ENCODE measurements around the gene BMPR1B.
A peak's percentile ranks its signal among the peaks of the same experiment; 100 is the strongest.

BMPR1B gene

GRCh38 chr4:95193391-95194224, 435.9 kb downstream of the BMPR1B start:
- DNase-seq, result peak in 1 of 2 donors; percentile 19

GRCh38 chr4:95197353-95197752, 439.6 kb downstream of the BMPR1B start:
- no peak for DNase-seq

- DNase-seq, result no peak
These were observed 441.2 kb downstream of the BMPR1B start for GRCh38 chr4:95198961-95199360.

- no peak for DNase-seq
These were observed 446.6 kb downstream of the BMPR1B start for GRCh38 chr4:95204267-95204844.

GRCh38 chr4:95204873-95205272, 447.1 kb downstream of the BMPR1B start:
- DNase-seq, result peak in 1 of 2 donors; percentile 42
